ENCODE data around the gene TTC8.
A peak's percentile ranks its signal among the peaks of the same experiment; 100 is the strongest.
"Not testable (repeated sequence)": the region's sequence is repeated elsewhere in the genome, so short reads cannot be mapped to it uniquely, and the experiment has no call there.

Gene TTC8

DNA sequence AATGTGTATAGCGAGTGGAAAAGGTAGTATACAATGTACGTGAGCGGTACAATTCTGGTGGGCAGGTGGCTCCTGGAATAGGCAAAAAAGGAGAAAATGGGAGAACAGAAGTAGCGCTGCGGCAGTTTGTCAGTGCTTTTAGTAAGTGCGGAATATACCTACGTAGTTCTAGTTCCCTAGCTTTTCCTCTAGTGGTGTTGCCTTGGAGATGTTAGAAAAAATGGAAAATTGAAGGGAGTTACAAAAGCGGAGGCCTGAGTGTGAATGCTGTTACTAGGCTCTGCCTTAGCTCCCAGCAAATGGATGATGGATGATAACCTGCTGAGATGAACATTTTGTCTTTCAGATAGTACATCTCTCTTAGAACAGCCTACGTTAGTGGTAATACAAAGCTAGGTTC, 1.1 kb downstream of the TTC8 start:
- no peak for DNase-seq

DNA sequence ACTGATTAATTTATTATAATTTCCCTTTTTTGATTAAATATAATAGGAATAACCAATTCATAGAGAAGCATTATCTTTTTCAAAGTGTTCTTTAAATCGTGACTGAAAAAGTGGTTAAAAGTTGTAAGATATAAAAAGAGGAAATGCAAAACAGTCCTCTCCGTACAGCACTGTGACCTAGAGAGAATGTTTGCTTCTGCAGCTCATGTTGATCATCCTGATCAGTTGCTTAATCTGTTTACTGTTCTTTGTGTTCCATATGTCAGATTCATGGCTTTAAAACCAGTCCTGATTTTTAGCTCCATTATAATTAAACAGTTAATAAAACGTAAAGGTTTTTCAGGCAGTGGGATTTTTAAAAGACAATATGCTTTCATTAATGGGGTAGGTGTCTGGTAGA, 4.7 kb downstream of the TTC8 start:
- DNase-seq = no peak

DNA sequence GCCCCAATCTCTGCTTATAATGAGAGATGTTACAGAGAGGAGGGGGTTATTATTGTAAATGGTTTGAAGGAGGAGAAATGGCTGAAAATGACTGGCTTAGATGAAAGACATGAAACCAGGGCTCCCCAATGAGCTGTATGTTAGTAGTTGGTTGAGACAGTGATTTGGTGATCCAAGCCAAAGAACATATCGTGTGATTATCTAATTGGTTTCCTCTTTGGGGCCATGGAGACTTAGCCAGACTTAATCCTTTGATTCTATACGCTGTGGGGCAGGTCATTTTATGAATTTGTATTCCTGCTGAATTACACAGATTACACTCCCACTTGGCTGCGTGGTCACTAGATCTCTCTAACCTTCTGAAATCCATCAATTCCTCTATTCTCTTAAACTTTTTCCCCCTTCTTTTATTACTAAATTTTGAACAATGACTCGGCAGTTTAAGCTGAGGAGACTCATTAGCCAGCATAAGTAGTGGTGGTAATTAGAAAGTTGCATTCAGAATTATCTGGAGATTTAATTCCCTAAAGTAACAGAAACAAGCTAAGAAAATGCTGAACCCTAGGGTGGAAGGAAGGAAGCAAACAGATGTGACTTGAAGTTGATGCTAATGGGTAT, 5.3 kb downstream of the TTC8 start:
- DNase-seq = no peak

DNA sequence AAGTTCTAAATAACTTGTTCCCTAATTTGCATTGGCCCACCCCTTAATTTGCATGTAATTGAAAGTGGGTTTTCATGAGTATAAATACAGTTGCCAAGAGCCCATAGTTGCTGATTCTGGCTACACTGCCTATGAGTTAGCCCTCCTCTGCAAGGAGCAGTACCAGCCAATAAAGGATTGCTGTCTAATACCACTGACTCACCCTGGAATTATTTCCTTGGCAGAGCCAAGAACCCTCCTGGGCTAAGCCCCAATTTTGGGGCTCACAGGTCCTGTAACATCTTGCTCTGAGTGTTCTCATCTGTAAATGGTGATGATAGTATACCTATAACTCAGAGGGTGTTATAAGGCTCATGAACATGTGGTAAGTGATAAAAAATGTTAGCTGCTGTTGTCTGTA, 6.8 kb downstream of the TTC8 start:
- no peak for DNase-seq

DNA sequence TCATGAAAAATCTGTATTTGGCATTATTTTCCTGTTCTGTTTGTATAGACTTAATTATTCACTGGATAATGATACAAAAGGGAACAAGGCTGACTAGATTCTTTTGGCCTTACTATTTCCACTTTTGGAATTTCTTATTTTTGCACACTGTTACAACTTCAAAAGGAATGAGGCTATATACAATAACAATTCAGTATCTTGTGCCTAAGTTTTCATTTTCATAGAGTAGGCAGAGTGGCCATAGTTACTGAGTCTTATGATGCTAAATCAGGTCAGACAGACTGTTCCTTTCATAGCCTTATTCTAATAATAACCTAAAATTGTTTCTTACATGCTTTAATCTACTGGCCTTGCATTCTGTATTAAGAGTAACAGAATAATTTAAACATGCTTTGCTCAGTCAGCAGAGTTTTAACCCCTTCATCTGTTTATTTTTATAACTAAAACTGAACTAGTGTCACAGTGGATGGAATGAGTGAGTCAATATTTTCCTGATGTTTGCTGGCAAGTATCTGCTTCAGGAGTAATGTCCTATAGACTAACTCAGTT, 10.5 kb downstream of the TTC8 start:
- no peak for DNase-seq

DNA sequence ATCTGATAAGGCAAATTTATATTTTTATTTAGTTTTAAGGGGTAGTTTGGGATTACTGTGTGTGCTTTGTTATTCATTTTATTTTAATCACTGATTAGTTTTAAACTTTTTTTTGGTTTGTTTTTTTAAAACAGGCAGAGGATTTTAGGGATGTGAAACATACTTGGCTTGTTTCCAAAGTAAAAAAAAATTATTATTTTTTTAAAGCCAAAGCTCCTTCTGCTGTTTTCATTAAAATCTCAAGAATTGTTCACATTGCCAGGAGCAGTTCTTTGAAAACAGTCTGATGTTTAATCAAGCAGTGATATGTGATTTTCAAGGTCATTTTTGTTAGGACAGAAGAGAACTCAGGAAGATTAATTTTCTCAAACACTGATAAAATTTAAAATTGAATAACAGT, 11.2 kb downstream of the TTC8 start:
- DNase-seq = no peak

DNA sequence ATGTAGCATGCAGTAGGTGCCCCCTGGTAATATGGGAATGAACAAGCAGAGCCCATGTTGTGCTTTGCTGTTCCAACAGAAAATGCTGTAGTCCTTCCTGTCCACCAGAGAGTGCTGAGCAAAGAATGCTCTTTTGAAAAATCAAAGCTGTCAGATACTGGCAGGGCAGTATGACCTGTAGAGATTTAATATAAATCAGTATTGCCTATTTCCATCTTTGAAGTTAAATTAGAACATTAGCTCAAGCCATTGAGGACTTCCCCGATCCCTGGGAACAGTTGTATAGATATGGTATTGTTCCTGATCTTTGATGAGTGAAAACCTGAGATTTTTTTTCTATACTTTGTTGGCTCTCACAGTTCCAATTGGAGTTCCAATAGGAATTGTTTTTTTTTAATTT, 13.0 kb downstream of the TTC8 start:
- no peak for DNase-seq

DNA sequence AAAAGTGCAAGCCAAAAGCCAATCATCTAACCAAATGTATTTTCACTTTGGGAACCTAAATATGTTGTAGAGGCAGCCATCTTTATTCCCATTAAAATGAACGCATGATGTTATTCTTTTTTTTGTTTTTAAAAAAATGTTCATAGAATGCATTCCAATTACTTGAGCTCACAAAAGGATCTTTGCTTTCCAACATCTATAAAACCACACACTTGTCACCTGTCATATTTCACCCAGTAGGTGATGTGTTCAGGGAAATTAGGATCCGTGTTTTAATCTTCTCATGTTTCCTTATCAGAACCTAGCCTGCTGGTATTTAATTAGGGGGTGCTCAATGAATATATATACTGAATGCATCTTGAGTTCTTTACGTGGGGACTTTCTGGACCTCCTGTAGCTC, 13.6 kb downstream of the TTC8 start:
- DNase-seq = peak; percentile 80

DNA sequence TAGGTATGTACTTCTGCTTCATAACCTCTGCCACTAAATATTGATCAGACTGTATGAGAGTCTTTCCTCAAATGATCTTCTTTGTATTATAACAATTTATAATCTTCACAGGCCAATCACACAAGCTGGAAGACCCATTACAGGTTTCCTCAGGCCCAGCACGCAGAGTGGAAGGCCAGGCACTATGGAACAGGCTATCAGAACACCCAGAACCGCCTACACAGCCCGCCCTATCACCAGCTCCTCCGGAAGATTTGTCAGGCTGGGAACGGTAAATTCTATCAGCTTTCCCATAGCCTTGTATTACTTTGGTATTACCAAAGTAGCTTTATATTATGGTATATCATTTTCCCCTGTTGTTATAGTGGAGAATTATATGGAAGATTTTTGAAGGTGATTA, 16.5 kb downstream of the TTC8 start:
- no peak for DNase-seq

DNA sequence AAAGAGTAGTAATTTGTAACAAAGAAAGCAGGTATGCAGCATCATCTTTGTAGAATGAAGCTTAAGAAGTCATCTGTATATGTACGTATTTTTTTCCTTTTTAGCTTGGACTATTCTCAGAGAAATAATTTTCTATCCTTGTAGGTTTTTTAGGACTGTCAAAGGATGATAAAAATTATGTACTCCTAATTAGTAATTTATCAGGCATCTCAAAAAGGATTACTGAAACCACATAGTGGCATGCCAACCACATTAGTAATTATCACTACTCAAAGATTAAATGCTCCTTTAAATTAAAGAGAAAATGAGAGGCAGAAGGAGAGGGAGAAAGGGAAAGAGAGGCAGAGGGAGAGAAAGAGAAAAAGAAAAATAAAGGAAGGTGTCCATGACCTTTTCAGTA, 17.3 kb downstream of the TTC8 start:
- no peak for DNase-seq

DNA sequence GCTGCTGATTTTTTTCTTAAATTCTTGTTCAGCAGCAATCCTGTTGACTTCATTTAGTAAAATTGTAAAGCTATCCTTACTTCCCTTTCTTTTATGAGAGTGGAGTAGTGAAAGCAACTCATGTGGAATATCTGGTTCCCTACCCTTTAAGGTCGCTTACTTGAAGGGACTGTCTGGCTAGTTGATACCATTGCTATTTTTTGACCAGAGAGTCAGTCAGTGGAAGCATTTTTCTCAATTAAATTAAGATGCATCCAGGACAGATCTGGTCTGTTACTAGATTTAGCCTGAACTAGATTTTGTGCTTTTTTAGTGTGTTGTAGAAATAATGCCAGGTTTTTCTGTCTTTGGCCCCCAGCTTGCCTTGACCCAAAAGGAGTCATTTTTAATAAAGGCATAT, 18.0 kb downstream of the TTC8 start:
- DNase-seq = no peak

DNA sequence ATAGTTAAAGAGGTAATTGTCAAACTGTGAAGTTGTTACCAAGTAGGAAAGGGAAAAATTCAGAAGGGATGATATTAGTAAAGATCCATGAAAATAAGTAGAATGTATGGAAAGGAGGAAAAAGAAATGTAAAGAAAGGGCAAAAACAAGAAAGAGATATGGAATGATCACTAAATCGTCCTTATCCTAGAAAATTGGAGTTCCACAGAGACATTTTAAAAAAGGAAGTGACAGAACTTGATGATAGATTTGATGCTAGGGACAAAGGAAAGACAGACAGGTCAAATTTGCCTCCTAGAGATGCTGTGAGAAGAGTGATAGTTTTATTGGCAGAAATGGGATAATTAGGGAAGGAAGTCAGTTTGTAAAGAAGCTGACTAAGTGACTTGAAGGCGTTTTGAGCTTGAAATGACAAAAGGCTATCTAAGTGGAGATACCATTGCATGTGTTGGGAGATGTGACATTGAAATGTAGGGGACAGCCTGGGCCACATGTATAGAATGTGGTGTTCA, 20.6 kb downstream of the TTC8 start:
- DNase-seq = no peak

DNA sequence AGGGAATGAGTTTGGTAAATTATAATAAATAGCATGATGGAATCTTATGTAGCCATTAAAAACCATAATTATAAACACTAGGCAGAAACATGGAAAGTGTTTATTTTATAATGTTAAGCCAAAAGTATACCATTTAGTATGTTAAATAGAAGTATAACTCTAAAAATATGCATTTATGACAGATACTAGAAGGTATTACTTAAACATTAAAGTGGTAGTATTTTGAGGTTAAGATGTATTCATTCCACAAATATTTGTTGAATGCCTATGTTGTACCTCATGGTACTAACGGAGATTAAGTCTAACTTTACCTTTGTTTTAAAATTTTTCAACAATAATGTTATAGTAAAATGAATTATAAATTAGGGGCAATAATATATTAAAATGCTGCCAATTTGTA, 24.1 kb downstream of the TTC8 start:
- DNase-seq = no peak

DNA sequence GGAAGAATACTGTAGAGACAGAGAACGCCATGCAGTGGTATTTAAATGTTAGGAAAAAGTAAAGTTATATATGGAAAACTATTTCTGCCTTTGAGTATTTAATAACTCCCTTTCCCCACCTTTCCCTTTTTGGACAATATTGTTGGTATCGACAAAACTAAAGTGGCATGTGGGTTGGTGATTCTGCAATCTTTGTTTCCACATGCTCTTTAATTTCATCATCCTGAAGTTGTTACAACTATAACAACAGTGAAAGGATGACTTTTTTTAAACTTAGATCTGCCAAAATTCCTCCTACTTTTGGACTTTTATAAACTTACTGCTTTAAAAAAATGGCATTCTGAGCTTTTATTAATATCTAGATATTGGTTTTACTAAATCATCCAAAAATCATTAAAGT, 25.3 kb downstream of the TTC8 start:
- no peak for DNase-seq

DNA sequence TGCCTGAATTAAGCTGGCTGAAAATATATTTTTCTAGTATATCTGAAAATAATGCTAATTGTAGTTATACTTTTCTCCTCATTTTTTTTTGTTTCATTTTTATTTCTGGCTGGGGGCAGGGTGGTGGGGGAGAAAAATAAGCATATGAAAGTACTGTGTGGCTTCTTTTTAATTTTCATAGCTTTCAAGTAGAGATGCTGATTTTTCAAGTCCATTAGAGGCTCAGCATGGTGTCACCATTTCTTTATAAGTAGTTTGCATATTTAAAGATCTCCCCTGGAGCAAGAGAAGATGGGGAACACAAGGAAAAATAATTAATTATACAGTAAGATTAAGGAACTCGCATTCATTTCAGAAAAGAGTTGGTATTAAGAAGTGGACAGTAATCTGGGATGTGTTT, 27.1 kb downstream of the TTC8 start:
- no peak for DNase-seq

DNA sequence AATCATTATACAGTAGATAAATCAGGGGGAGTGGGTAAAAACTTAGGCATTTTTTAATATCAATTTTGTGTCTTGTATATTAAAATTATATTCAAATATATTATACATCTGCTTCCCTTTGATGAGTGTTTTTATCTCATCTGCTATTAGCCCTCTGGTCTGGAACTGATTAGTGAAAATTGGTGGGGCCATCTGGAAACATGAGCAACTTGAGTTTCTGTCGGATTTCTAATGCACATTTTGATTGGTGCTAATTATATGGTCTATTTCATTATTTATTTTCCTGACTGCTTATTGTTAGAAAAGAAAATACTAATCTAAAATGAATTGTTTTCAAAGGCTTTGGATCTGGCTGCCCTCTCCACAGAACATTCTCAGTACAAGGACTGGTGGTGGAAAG, 28.2 kb downstream of the TTC8 start:
- DNase-seq = no peak

DNA sequence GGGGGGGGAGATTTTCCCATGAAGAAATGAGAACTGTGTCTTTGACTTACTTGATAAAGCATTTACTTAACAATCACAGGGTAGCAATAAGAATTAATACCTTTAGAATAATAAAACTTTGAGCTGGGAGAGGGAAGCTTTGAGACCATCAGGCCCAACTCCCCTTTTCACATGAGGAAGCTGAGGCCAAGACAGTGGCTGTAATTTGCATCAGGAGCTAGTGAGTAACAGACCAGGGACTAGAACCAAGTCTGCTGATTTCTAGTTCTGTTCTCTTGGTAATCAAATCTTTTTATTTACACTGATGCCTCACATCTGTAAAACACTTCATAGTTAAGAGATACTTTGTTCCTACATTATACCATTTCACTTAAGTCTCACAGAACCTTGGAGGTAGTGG, 28.7 kb downstream of the TTC8 start:
- DNase-seq = no peak

DNA sequence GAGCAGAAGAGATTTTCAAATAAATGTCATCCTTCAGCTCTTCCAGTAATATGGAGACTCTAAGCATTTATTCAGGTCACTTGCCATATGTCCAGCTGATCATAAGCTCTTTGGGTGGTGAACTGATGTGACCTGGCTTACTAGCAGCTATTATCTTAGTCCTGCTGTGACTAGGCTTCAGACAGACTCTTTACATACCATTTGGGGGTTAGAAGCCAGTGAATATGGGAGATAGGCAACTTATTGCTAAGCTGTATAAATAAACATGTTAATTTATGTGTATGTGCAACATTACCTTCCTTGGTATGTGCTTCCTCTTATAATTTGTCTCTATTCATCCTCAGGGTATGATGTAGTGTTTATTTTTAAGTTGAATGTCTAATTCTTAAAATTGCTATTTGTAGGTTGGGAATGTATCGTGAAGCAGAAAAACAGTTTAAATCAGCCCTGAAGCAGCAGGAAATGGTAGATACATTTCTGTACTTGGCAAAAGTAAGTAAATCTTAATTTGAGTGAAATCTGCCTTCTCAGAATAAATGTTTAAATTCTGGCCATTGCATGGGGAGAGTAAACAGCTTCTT, 32.4 kb downstream of the TTC8 start:
- no peak for DNase-seq

DNA sequence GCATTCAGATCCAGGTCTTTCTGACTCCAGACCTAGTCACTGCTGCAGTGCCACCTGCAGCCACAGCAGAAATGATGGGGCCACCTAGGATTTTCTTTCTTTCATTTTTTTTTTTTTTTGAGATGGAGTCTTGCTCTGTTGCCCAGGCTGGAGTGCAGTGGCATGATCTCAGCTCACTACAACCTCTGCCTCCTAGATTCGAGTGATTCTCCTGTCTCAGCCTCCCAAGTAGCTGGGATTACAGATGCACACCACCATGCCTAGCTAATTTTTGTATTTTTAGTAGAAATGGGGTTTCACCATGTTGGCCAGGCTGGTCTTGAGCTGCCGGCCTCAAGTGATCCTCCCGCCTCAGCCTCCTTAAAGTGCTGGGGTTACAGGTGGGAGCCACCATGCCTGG, 33.4 kb downstream of the TTC8 start:
- not testable (repeated sequence) for DNase-seq

DNA sequence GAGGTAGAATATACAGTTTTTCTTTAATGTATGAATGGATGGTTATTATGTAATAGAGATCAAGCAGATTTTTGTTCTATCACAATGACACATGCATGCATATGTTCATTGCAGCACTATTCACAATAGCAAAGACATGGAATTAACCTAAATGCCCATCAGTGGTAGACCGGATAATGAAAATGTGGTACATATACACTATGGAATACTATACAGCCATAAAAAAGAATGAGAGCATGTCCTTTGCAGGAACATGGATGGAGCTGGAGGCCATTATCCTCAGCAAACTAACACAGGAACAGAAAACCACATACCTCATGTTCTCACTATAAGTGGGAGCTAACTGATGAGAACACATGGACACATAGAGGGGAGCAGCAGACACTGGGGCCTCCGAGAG, 34.7 kb downstream of the TTC8 start:
- not testable (repeated sequence) for DNase-seq

DNA sequence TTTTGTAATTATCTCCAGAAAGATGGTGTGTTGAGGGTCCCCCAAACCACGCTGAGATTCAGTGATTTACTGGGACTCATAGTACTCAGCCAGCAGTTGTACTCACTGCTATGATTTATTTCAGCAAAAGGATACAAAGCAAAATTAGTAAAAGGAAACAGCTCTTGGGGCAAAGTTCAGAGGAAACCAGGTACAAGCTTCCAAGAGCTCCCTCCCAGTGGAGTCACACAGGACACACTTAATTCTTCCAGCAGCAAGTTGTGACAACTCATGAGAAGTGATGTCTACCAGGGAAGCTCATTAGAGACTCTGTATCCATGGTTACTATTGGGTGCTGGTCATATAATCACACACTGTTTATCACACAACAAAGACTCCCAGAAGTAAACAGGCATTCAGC, 38.7 kb downstream of the TTC8 start:
- no peak for DNase-seq

DNA sequence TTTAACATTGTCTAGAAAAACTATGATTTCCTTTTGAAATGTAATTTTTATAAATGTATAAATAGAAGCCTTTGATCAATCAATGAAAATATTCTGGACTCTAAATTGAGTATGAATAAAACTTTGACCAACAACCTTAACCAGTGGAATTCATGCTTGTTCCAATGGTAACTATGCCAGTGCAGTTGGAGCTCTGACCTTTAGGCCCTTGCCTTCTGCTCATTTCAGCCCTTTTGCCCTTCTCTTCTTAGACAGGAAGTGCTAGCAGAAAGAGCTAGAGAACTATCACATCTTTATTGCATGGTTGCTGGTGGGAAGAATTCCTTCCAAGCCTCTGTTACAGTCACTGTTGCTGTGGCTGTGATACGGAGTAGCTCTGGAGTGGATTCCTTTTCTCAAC, 39.7 kb downstream of the TTC8 start:
- no peak for DNase-seq

DNA sequence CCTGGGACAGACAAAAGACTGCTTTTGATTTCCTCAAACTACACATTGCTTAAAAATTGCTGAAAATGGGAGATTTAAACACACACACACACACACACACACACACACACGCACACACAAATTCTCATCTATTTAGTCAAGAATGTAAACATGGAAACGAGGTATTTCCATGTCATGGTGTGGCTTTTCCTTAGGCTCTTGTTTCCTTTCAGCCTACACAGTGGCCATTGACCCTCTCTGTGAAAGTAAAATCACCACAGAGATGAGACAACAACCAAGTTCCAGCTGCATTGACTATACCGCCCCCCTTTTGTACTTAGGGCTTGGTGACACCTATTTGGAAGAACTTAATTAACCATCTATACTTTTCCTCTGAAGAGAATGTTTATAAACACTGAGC, 41.9 kb downstream of the TTC8 start:
- DNase-seq = no peak

DNA sequence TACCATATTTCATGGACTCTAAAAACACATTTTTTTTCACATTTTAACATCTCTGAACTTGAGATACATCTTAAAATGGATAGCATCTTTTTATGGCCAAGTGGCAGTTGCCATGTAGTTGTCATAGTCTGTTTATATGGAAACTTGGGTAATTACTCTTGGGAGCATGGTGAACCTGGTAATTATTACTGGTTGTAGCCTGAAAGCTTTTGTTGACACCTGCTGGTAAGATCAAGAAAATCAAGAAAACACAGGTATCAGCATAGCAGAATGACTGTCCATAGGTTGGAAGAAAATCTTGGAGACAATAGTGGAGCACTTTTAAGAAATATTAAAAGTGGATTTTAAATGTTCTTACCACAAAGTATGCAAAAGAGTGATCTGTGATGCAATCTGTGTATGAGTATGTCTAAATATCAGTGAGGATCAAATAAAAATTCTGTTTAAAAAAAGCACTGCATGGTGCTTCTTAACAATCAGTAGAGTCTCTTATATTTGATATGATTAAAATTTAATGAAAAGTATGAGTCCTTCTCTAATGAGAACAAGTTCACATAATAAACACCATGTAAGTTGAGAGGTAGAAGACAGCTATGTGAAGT, 44.2 kb downstream of the TTC8 start:
- peak; percentile 73 for DNase-seq

DNA sequence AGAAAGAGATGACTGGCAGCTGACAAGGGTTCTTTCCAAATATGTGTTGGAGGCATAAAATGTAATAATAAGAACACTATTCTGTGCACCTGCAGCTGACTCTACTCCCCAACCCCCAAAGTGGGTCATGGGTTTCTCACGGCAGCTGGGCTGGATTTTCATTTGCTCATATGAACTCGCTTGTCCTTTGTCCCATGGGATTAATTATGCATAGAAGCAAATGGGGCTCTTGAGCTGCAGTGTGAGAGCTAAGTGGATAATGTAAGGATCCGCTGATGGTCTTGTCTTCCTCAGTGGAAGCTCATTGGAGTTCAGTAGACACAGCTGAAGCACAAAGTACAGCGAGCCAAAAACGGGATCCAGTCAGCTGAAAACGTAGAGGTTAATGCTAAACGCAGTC, 46.3 kb downstream of the TTC8 start:
- no peak for DNase-seq
